Renal cortical epithelial cell (primary cell): ENCODE results near the gene CPED1. TPM values are rescaled to one million over a fixed set of nuclear protein-coding genes. Genes with fewer than 3 reads are reported as not detected.
"Not testable (repeated sequence)": the region's sequence is repeated elsewhere in the genome, so short reads cannot be mapped to it uniquely, and the experiment has no call there.

Experiments
- DNase-seq: peaks from one replicate; pipeline ENCODE4 v3.0.0-alpha.2; 2011; ENCODE audit warnings: low read depth
- total RNA-seq: library from RNA; depleted of rRNA; stranded (reverse); fragments of >200 nt; gene quantifications from 2 replicates; pipeline ENCODE4 v1.2.3, GENCODE V29; 2014

CPED1 gene
- total RNA-seq, 1 donor from 2014 or later: 1.1 TPM

GRCh38 chr7:121181357-121181756, 192.8 kb downstream of the CPED1 start:
- no peak for DNase-seq

- no peak for DNase-seq
Measured at GRCh38 chr7:121182281-121182680, 193.8 kb downstream of the CPED1 start.

GRCh38 chr7:121182902-121183301, 194.4 kb downstream of the CPED1 start:
- DNase-seq: no peak

GRCh38 chr7:121183883-121184282, 195.4 kb downstream of the CPED1 start:
- not testable (repeated sequence) for DNase-seq

GRCh38 chr7:121186746-121187145, 198.2 kb downstream of the CPED1 start:
- no peak for DNase-seq

- DNase-seq: no peak
Measured at GRCh38 chr7:121187222-121187621, 198.7 kb downstream of the CPED1 start.

GRCh38 chr7:121187676-121188075, 199.2 kb downstream of the CPED1 start:
- peak; percentile 16 for DNase-seq

- no peak for DNase-seq
Measured at GRCh38 chr7:121192834-121193233, 204.3 kb downstream of the CPED1 start.

- no peak for DNase-seq
Measured at GRCh38 chr7:121195010-121195409, 206.5 kb downstream of the CPED1 start.

- peak; percentile 81 for DNase-seq
Measured at GRCh38 chr7:121195874-121196273, 207.4 kb downstream of the CPED1 start.

- DNase-seq: no peak
Measured at GRCh38 chr7:121196286-121196685, 207.8 kb downstream of the CPED1 start.

GRCh38 chr7:121197455-121197854, 208.9 kb downstream of the CPED1 start:
- no peak for DNase-seq

- no peak for DNase-seq
Measured at GRCh38 chr7:121198502-121198901, 210.0 kb downstream of the CPED1 start.

- no peak for DNase-seq
Measured at GRCh38 chr7:121202125-121202524, 213.6 kb downstream of the CPED1 start.

GRCh38 chr7:121202834-121203233, 214.3 kb downstream of the CPED1 start:
- DNase-seq: peak; percentile 39

GRCh38 chr7:121204537-121204936, 216.0 kb downstream of the CPED1 start:
- peak; percentile 73 for DNase-seq

GRCh38 chr7:121205777-121206176, 217.3 kb downstream of the CPED1 start:
- no peak for DNase-seq

- no peak for DNase-seq
Measured at GRCh38 chr7:121211253-121211652, 222.7 kb downstream of the CPED1 start.

GRCh38 chr7:121212036-121212435, 223.5 kb downstream of the CPED1 start:
- DNase-seq: no peak

GRCh38 chr7:121214657-121215056, 226.1 kb downstream of the CPED1 start:
- no peak for DNase-seq

- DNase-seq: no peak
Measured at GRCh38 chr7:121219026-121219425, 230.5 kb downstream of the CPED1 start.

GRCh38 chr7:121221108-121221507, 232.6 kb downstream of the CPED1 start:
- DNase-seq: not testable (repeated sequence)

- DNase-seq: no peak
Measured at GRCh38 chr7:121228779-121229178, 240.3 kb downstream of the CPED1 start.

GRCh38 chr7:121235201-121235600, 246.7 kb downstream of the CPED1 start:
- no peak for DNase-seq

GRCh38 chr7:121237601-121238000, 249.1 kb downstream of the CPED1 start:
- no peak for DNase-seq
